Right lobe of liver (tissue), 6 donors: ENCODE measurements around the gene RPP25. TPM values are rescaled to one million over a fixed set of nuclear protein-coding genes. Genes with fewer than 3 reads are reported as not detected.

Source experiments
- ATAC-seq, 4 donors: fragments of 200-7000 bp; cut with Tn5 transposase; one replicate each; pipeline ENCODE4 v1.9.1; 2020; ENCODE audit warnings: mild to moderate bottlenecking in 4 of 4, moderate library complexity in 4 of 4
- DNase-seq, 3 donors: peaks; one replicate each; pipeline ENCODE4 v3.0.0-alpha.2; 2020
- H3K27ac ChIP-seq, 3 donors: fragments of 200-600 bp; one replicate each; pipeline ENCODE4 v1.8.0; 2022
- H3K27me3 ChIP-seq, 2 donors: fragments of 200-600 bp; one replicate each; pipeline ENCODE4 v1.8.0; 2022
- H3K36me3 ChIP-seq, 4 donors: fragments of 200-600 bp; sonication (generic) in 1 of 4; one replicate each; pipeline versions ENCODE4 v1.5.1 to v1.8.0; 2017 to 2022; ENCODE audit warnings: control low read depth in 1 of 4
- H3K4me1 ChIP-seq, 4 donors: fragments of 200-600 bp; sonication (generic) in 1 of 4; one replicate each; pipeline versions ENCODE4 v1.5.1 to v1.8.0; 2017 to 2022; ENCODE audit warnings: control low read depth in 1 of 4
- H3K4me3 ChIP-seq, 3 donors: fragments of 200-600 bp; one replicate each; pipeline ENCODE4 v1.8.0; 2022
- H3K9me3 ChIP-seq, 4 donors: fragments of 200-600 bp; sonication (generic) in 1 of 4; one replicate each; pipeline versions ENCODE4 v1.5.1 to v1.8.0; 2017 to 2022; ENCODE audit warnings: control low read depth in 1 of 4
- POLR2A ChIP-seq: fragments of 450-650 bp; IDR thresholded peaks from one replicate; pipeline ENCODE4 v1.6.1; 2017; ENCODE audit warnings: antibody characterized with exemption, mild to moderate bottlenecking
- WGBS: methylation state at CpG from one replicate; pipeline ENCODE4 v1.1.6; 2018; ENCODE audit warnings: low coverage, low lambda C conversion rate; ENCODE audit not compliant: insufficient coverage; ENCODE audit errors: missing lambda C conversion rate; 5-methylcytosine and 5-hydroxymethylcytosine counted together
- intact Hi-C, 2 donors: fragments of 100-400 bp; cut with DNase I; formaldehyde crosslinking; loops; one replicate each; pipeline versions ENCODE4 v1.11.2 to v1.14.1; 2022
- total RNA-seq, 6 experiments: library from RNA; depleted of rRNA in 2 of 6; stranded (reverse); fragments of >200 nt in 2 of 6; fragmentation: NEBNext Ultra II Directional in 3 of 6; extraction: Animal tissue kit (Norgen Biotek cat#: 25700) in 3 of 6; gene quantifications; one replicate each; pipeline versions ENCODE4 v1.1.0 to v1.2.4, GENCODE V29; 2016 to 2023
- TF ChIP-seq, protein P1 (sequence below), 4 donors: fragments of 200-600 bp in 3 of 4; fragments of 450-650 bp in 1 of 4; IDR thresholded peaks; one replicate each; pipeline versions ENCODE4 v1.5.1 to v1.8.0; 2016 to 2022; ENCODE audit warnings: antibody characterized with exemption in 4 of 4, mild to moderate bottlenecking in 2 of 4
- donor health status: DM: no; HTN: yes; CAD: no.
- donor health status: DM: no; HTN: no; CAD: no.
- donor health status: DM: no; HTN: no; CAD: no.
- donor health status: DM: no; HTN: yes; CAD: no.
- donor health status: DM: no; HTN: yes; CAD: no.

RPP25 gene
- total RNA-seq, 6 experiments from 2014 or later = 1.5 to 8.5 (median 2.4) TPM

- H3K36me3 ChIP-seq = no peaks in the 10 kb centered on the region
- no peaks in the 10 kb centered on the region for H3K27me3 ChIP-seq
- intact Hi-C loops = no loop called here
- no peak overlapping the region for H3K27ac ChIP-seq
- peaks cover 0 to 5% (median 0%) of the 10 kb centered on the region in 4 donors for H3K4me1 ChIP-seq
- peak in 2 of 4 donors; percentile 17 to 22 for ATAC-seq
- no peak for DNase-seq
- H3K9me3 ChIP-seq = no peaks in the 10 kb centered on the region
- WGBS = 43% methylated on average over 3 of the region's 4 CpGs
- no peak overlapping the region for H3K4me3 ChIP-seq
- no peak for TF ChIP-seq POLR2A
- TF ChIP-seq, protein P1, sequence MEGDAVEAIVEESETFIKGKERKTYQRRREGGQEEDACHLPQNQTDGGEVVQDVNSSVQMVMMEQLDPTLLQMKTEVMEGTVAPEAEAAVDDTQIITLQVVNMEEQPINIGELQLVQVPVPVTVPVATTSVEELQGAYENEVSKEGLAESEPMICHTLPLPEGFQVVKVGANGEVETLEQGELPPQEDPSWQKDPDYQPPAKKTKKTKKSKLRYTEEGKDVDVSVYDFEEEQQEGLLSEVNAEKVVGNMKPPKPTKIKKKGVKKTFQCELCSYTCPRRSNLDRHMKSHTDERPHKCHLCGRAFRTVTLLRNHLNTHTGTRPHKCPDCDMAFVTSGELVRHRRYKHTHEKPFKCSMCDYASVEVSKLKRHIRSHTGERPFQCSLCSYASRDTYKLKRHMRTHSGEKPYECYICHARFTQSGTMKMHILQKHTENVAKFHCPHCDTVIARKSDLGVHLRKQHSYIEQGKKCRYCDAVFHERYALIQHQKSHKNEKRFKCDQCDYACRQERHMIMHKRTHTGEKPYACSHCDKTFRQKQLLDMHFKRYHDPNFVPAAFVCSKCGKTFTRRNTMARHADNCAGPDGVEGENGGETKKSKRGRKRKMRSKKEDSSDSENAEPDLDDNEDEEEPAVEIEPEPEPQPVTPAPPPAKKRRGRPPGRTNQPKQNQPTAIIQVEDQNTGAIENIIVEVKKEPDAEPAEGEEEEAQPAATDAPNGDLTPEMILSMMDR (IDR thresholded peaks at IDR 0.05) = no peak
These were observed 40.6 kb upstream of the RPP25 start for GRCh38 chr15:74997141-74997540.

- no peaks in the 10 kb centered on the region for H3K27me3 ChIP-seq
- peak overlapping the region; percentile 45 to 88 (median 51) for H3K4me3 ChIP-seq
- no peaks in the 10 kb centered on the region for H3K9me3 ChIP-seq
- H3K4me1 ChIP-seq = peaks cover 0 to 5% (median 0%) of the 10 kb centered on the region in 4 donors
- intact Hi-C loops = no loop called here
- ATAC-seq (peak in 1 of 4 donors; percentile 55), DNase-seq (peak in 1 of 3 donors; percentile 60)
- TF ChIP-seq, protein P1 (IDR thresholded peaks at IDR 0.05) = no peak
- TF ChIP-seq POLR2A = no peak
- H3K27ac ChIP-seq = no peak overlapping the region
- H3K36me3 ChIP-seq = no peaks in the 10 kb centered on the region
- WGBS = 15% methylated on average over 25 of the region's 42 CpGs
These were observed 39.5 kb upstream of the RPP25 start for GRCh38 chr15:74995779-74996765.

- H3K36me3 ChIP-seq = no peaks in the 10 kb centered on the region
- H3K4me3 ChIP-seq = peak within 1 kb of the TSS; percentile 45 to 88 (median 51)
- peak; percentile 90 to 99 (median 97) for ATAC-seq
- 2% methylated on average over 17 of the region's 58 CpGs for WGBS
- H3K27me3 ChIP-seq = no peaks in the 10 kb centered on the region
- TF ChIP-seq POLR2A = peak; percentile 19
- TF ChIP-seq, protein P1 (IDR thresholded peaks at IDR 0.05) = no peak
- DNase-seq = peak; percentile 92 to 97 (median 93)
- no peaks in the 10 kb centered on the region for H3K9me3 ChIP-seq
- intact Hi-C loops = no loop called here
- peaks cover 0 to 5% (median 0%) of the 10 kb centered on the region in 4 donors for H3K4me1 ChIP-seq
- H3K27ac ChIP-seq = no peak within 1 kb of the TSS
These were observed 38.7 kb upstream of the RPP25 start, which contains the start of gene SCAMP5 for GRCh38 chr15:74995182-74995778. TSS of gene SCAMP5 (plus strand) at chr15:74995563. CDS start at chr15:75011840, 16,277 bp downstream.

DNA sequence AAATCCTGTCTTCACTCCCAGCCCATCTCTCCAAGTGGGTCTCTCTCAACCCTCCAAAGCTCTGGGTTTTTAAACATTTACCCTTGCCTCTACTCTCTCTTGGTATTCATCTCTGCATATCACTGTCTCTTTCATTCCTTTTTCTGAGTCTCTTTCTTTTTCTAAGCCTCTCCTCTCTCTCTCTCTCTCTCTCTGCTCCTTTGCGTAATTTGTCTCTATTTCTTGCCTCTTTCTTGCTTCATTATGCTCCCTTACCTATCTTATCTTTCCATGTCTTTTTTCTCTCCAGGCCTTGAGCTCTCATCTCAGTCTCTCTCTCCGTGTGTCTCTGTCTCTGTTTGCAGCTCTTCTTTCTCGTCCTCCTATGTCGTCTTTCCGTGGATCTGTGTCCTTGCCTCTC lies 38.1 kb upstream of the RPP25 start:
- H3K27ac ChIP-seq = no peak overlapping the region
- DNase-seq = no peak
- peak overlapping the region in 1 of 3 donors; percentile 88 for H3K4me3 ChIP-seq
- WGBS = 38% methylated on average over 5 of the region's 5 CpGs
- H3K36me3 ChIP-seq = no peaks in the 10 kb centered on the region
- H3K4me1 ChIP-seq = peaks cover 0 to 5% (median 0%) of the 10 kb centered on the region in 4 donors
- H3K27me3 ChIP-seq = no peaks in the 10 kb centered on the region
- intact Hi-C loops = no loop called here
- no peak for ATAC-seq
- TF ChIP-seq, protein P1 (IDR thresholded peaks at IDR 0.05) = no peak
- TF ChIP-seq POLR2A = no peak
- H3K9me3 ChIP-seq = no peaks in the 10 kb centered on the region
